GM23338 (cell line): ENCODE data around the gene KRTAP5-3. TPM values are rescaled to one million over a fixed set of nuclear protein-coding genes. Genes with fewer than 3 reads are reported as not detected.

Experiments used
- ATAC-seq: fragments of 200-7000 bp; cut with Tn5 transposase; 3 replicates; pipeline ENCODE4 v1.9.1; 2020
- DNase-seq: peaks from one replicate; pipeline ENCODE4 v3.0.0-alpha.2; 2015; ENCODE audit warnings: low spot score
- H2AFZ ChIP-seq: fragments of 200-600 bp; sonication (generic); 2 replicates; pipeline ENCODE4 v1.8.0; 2016; ENCODE audit warnings: antibody characterized with exemption, mild to moderate bottlenecking, moderate library complexity
- H3F3A ChIP-seq: fragments of 200-600 bp; sonication (generic); replicated peaks from 2 replicates; pipeline ENCODE4 v1.8.0; 2017; ENCODE audit warnings: antibody characterized with exemption, mixed run types, low read depth
- H3K27ac ChIP-seq: fragments of 200-600 bp; sonication (generic); 2 replicates; pipeline ENCODE4 v1.6.1; 2016; ENCODE audit warnings: low read depth
- H3K27me3 ChIP-seq: fragments of 200-600 bp; sonication (generic); 2 replicates; pipeline ENCODE4 v1.8.0; 2016; ENCODE audit warnings: mild to moderate bottlenecking, mixed run types, moderate library complexity; ENCODE audit not compliant: insufficient read depth
- H3K36me3 ChIP-seq: fragments of 200-600 bp; sonication (generic); 2 replicates; pipeline ENCODE4 v1.8.0; 2016; ENCODE audit warnings: mild to moderate bottlenecking; ENCODE audit not compliant: insufficient read depth
- H3K4me1 ChIP-seq: fragments of 200-600 bp; sonication (generic); 2 replicates; pipeline ENCODE4 v1.8.0; 2016; ENCODE audit warnings: mild to moderate bottlenecking, moderate library complexity; ENCODE audit not compliant: insufficient read depth
- H3K4me2 ChIP-seq: fragments of 200-600 bp; sonication (generic); 2 replicates; pipeline ENCODE4 v1.7.1; 2017; ENCODE audit warnings: mixed run types
- H3K4me3 ChIP-seq: fragments of 200-600 bp; sonication (generic); 2 replicates; pipeline ENCODE4 v1.6.1; 2016; ENCODE audit warnings: mixed run types
- H3K79me2 ChIP-seq: fragments of 200-600 bp; sonication (generic); replicated peaks from 2 replicates; pipeline ENCODE4 v1.8.0; 2017; ENCODE audit warnings: mild to moderate bottlenecking; ENCODE audit not compliant: insufficient read depth
- H3K9me2 ChIP-seq: fragments of 200-600 bp; sonication (generic); 2 replicates; pipeline ENCODE4 v1.8.0; 2017; ENCODE audit not compliant: insufficient read depth
- H4K20me1 ChIP-seq: fragments of 200-600 bp; sonication (generic); replicated peaks from 2 replicates; pipeline ENCODE4 v1.8.0; 2017; ENCODE audit warnings: mild to moderate bottlenecking; ENCODE audit not compliant: insufficient read depth
- H3K27ac Mint-ChIP-seq: 2 replicates; pipeline ENCODE4 v1.8.0; 2020; ENCODE audit warnings: inconsistent platforms, mild to moderate bottlenecking, moderate library complexity, mixed read lengths
- H3K27me3 Mint-ChIP-seq: 3 replicates; pipeline ENCODE4 v1.8.0; 2022; ENCODE audit warnings: low read depth, mild to moderate bottlenecking, moderate library complexity, mixed read lengths, inconsistent platforms; ENCODE audit not compliant: insufficient read depth, poor library complexity
- H3K36me3 Mint-ChIP-seq: 3 replicates; pipeline ENCODE4 v1.8.0; 2021; ENCODE audit warnings: low read depth, mild to moderate bottlenecking, inconsistent platforms, moderate library complexity, mixed read lengths
- H3K4me1 Mint-ChIP-seq: 3 replicates; pipeline ENCODE4 v1.8.0; 2020; ENCODE audit warnings: mild to moderate bottlenecking, inconsistent platforms, mixed read lengths
- H3K4me3 Mint-ChIP-seq: 3 replicates; pipeline ENCODE4 v1.8.0; 2021; ENCODE audit warnings: moderate library complexity, mild to moderate bottlenecking, inconsistent platforms, mixed read lengths
- H3K9me3 Mint-ChIP-seq: 3 replicates; pipeline ENCODE4 v1.8.0; 2020; ENCODE audit warnings: moderate library complexity, mild to moderate bottlenecking, inconsistent platforms, mixed read lengths
- CREB1 ChIP-seq: fragments of 250-450 bp; sonication (Bioruptor Pico); IDR thresholded peaks from 2 replicates; pipeline ENCODE4 v1.5.0; 2020; ENCODE audit warnings: low read depth, mild to moderate bottlenecking, moderate library complexity
- EZH2 ChIP-seq: fragments of 200-600 bp; sonication (generic); IDR thresholded peaks from one replicate; pipeline ENCODE4 v1.8.0; 2017; ENCODE audit warnings: antibody characterized with exemption, mild to moderate bottlenecking, low read depth; ENCODE audit not compliant: unreplicated experiment
- EZH2phosphoT487 ChIP-seq: fragments of 200-600 bp; sonication (generic); IDR thresholded peaks from one replicate; pipeline ENCODE4 v1.8.1; 2018; ENCODE audit warnings: antibody characterized with exemption; ENCODE audit not compliant: unreplicated experiment
- JUNB ChIP-seq: IDR thresholded peaks from one replicate; pipeline ENCODE4 v1.6.1; 2016; ENCODE audit warnings: antibody characterized with exemption; ENCODE audit not compliant: unreplicated experiment
- STAT1 ChIP-seq: IDR thresholded peaks from one replicate; pipeline ENCODE4 v1.6.1; 2016; ENCODE audit warnings: antibody characterized with exemption; ENCODE audit not compliant: unreplicated experiment
- ZNF114 ChIP-seq: fragments of 250-450 bp; sonication (Bioruptor Pico); IDR thresholded peaks from 2 replicates; pipeline ENCODE4 v1.5.0; 2020; ENCODE audit warnings: mild to moderate bottlenecking, moderate library complexity
- polyA plus RNA-seq: library from polyadenylated mRNA; unstranded; fragments of >200 nt; fragmentation: Nextera tagmentation; extraction: Ambion mirVana; gene quantifications from 2 replicates; pipeline ENCODE4 v1.2.1, GENCODE V29; 2016
- total RNA-seq: library from RNA; depleted of rRNA; stranded (reverse); fragments of >200 nt; shearing (Covaris generic); gene quantifications from 2 replicates; pipeline ENCODE4 v1.2.3, GENCODE V29; 2014
- TF ChIP-seq, protein P1 (sequence below): IDR thresholded peaks from 2 replicates; pipeline ENCODE4 v1.6.1; 2016; ENCODE audit warnings: antibody characterized with exemption
- TF ChIP-seq, protein P2 (sequence below), 2 experiments: fragments of 200-600 bp in 1 of 2; sonication (generic) in 1 of 2; conservative IDR thresholded peaks; 2 replicates each; pipeline versions ENCODE4 v1.5.1 to v1.6.1; 2016 to 2017; ENCODE audit warnings: antibody characterized with exemption in 2 of 2, low read depth in 2 of 2, mild to moderate bottlenecking in 2 of 2, moderate library complexity in 1 of 2

The KRTAP5-3 gene
- total and polyA plus RNA-seq, 2 experiments from 2014 or later = not detected

DNA sequence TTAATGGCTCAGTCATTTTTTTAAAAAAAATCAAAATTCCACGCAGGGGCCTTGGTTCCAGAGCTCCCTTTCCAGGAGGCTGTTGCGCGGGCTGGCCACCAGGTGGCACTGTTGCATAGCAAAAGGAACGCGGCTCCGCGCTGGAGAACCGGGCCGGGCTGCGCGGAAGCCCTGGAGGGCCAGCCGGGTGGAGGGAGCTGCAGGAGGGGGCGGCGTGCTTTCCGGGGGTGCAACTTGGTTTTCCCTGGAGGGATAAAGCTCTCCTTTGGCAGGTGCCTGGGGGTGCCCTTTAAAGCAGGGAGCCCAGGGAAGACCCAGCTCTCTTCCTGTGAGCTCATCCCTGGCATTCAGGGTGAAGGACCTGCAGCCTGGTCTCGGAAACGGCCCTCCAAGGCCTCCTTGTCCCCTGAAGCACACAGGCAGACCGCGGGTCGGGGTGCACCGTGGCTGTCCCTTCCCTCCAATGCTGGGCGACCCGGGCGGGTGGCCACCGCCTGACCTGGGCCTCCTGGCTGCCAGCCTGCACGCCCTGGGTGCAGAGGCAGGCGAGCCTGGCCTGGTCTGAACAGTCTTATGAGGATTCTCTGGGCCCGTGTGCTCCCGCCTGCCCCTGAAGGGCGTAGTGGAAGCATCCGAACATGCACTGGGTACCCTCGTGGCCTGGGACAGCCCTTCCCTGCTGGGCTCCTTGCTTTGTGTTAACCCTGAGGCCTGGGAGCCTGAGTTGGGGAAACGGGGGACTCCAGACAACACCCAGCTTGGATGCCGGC lies 44.7 kb upstream of the KRTAP5-3 start:
- Histone ChIP-seq H4K20me1 (no peaks in the 10 kb centered on the region), H3K4me2 (peak overlapping the region; percentile 76), H3K4me3 (peak overlapping the region; percentile 46; the same call in 1 of the 2 replicates)

DNA sequence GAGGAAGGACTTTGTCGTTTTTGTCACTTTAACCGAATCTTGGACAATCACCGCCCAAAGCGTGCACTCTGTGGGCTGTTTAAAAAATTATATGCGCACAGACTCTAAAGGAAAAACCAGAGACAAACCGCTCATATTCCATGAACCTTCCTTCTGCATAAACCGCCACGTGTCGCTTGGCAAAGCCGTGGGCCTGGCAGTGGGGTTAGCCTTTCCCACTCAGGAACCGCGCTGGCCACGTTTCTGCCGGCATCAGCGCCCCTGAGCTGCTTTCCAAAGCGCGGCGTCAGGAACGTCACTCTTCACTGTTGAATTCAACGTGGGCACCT lies 44.1 kb upstream of the KRTAP5-3 start:
- H3K36me3 Mint-ChIP-seq = no peaks in the 10 kb centered on the region
- ATAC-seq (no peak), DNase-seq (no peak)
- H3K27ac Mint-ChIP-seq = no peak overlapping the region
- Histone ChIP-seq H3K27me3 (no peaks in the 10 kb centered on the region), H3K4me3 (no peak overlapping the region), H2AFZ (no peak overlapping the region), H3F3A (no peaks in the 10 kb centered on the region), H3K4me1 (no peaks in the 10 kb centered on the region), H3K36me3 (no peaks in the 10 kb centered on the region), H3K4me2 (no peak overlapping the region), H3K79me2 (no peaks in the 10 kb centered on the region), H3K27ac (no peak overlapping the region), H3K9me2 (no peaks in the 10 kb centered on the region), H4K20me1 (no peaks in the 10 kb centered on the region)
- H3K27me3 Mint-ChIP-seq = peaks cover 2% of the 10 kb centered on the region
- no peaks in the 10 kb centered on the region; the same call in 2 of the 3 replicates for H3K9me3 Mint-ChIP-seq
- H3K4me3 Mint-ChIP-seq = no peak overlapping the region; the same call in 2 of the 3 replicates
- peaks cover 6% of the 10 kb centered on the region; the same call in 2 of the 3 replicates for H3K4me1 Mint-ChIP-seq
- TF ChIP-seq JUNB (no peak), EZH2 (no peak), ZNF114 (CRISPR knock-in tag) (no peak), EZH2phosphoT487 (no peak), STAT1 (no peak), CREB1 (CRISPR knock-in tag) (no peak)
- TF ChIP-seq, protein P1, sequence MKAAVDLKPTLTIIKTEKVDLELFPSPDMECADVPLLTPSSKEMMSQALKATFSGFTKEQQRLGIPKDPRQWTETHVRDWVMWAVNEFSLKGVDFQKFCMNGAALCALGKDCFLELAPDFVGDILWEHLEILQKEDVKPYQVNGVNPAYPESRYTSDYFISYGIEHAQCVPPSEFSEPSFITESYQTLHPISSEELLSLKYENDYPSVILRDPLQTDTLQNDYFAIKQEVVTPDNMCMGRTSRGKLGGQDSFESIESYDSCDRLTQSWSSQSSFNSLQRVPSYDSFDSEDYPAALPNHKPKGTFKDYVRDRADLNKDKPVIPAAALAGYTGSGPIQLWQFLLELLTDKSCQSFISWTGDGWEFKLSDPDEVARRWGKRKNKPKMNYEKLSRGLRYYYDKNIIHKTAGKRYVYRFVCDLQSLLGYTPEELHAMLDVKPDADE = no peak
- TF ChIP-seq, protein P2, sequence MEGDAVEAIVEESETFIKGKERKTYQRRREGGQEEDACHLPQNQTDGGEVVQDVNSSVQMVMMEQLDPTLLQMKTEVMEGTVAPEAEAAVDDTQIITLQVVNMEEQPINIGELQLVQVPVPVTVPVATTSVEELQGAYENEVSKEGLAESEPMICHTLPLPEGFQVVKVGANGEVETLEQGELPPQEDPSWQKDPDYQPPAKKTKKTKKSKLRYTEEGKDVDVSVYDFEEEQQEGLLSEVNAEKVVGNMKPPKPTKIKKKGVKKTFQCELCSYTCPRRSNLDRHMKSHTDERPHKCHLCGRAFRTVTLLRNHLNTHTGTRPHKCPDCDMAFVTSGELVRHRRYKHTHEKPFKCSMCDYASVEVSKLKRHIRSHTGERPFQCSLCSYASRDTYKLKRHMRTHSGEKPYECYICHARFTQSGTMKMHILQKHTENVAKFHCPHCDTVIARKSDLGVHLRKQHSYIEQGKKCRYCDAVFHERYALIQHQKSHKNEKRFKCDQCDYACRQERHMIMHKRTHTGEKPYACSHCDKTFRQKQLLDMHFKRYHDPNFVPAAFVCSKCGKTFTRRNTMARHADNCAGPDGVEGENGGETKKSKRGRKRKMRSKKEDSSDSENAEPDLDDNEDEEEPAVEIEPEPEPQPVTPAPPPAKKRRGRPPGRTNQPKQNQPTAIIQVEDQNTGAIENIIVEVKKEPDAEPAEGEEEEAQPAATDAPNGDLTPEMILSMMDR (conservative IDR thresholded peaks at IDR 0.05; ENCODE audit: low read depth in 2 of 2) = no peak

More for the DNA sequence above, 44.7 kb upstream of the KRTAP5-3 start:
- peak; percentile 86 for ATAC-seq
- H3K36me3 ChIP-seq = no peaks in the 10 kb centered on the region
- H3K27me3 ChIP-seq = no peaks in the 10 kb centered on the region
- H3K27ac ChIP-seq = no peak overlapping the region
- Mint-ChIP-seq H3K27me3 (peaks cover 2% of the 10 kb centered on the region), H3K27ac (no peak overlapping the region), H3K4me3 (no peak overlapping the region), H3K9me3 (no peaks in the 10 kb centered on the region; the same call in 2 of the 3 replicates), H3K4me1 (peaks cover 6% of the 10 kb centered on the region; the same call in 2 of the 3 replicates), H3K36me3 (no peaks in the 10 kb centered on the region)
- H3K79me2 ChIP-seq = no peaks in the 10 kb centered on the region
- H2AFZ ChIP-seq = peak overlapping the region; percentile 91
- H3K4me1 ChIP-seq = no peaks in the 10 kb centered on the region
- peak; percentile 84 for DNase-seq
- H3K9me2 ChIP-seq = no peaks in the 10 kb centered on the region
- TF ChIP-seq, protein P2 (conservative IDR thresholded peaks at IDR 0.05; ENCODE audit: low read depth in 2 of 2) = peak; percentile 92 to 96
- no peak for TF ChIP-seq JUNB
- H3F3A ChIP-seq = no peaks in the 10 kb centered on the region
